Stimulated activated CD4-positive, alpha-beta T cell treated with anti-CD3 and anti-CD28 coated beads, Interleukin-12 subunit alpha, Interleukin-12 subunit beta, amount 100 ng/mL, for 24 hours (primary cell): ENCODE data around the gene SMURF2.
"Not testable (repeated sequence)": the region's sequence is repeated elsewhere in the genome, so short reads cannot be mapped to it uniquely, and the experiment has no call there.

Experiments
- DNase-seq, 2 experiments: peaks; one replicate each; pipeline ENCODE4 v3.0.0-alpha.2; 2020; ENCODE audit warnings: low read depth in 2 of 2

SMURF2 gene

GRCh38 chr17:64667807-64668721, 6.0 kb upstream of the SMURF2 start:
- DNase-seq = not testable (repeated sequence)

GRCh38 chr17:64664299-64664981, 2.3 kb upstream of the SMURF2 start:
- DNase-seq = not testable (repeated sequence)

GRCh38 chr17:64663836-64664235, 1.7 kb upstream of the SMURF2 start:
- DNase-seq = not testable (repeated sequence)

- DNase-seq = no peak
Observed at GRCh38 chr17:64662774-64663367, 764 bp upstream of the SMURF2 start.

GRCh38 chr17:64661726-64661975, 456 bp downstream of the SMURF2 start:
- no peak for DNase-seq

- peak; percentile 3 to 18 for DNase-seq
Observed at GRCh38 chr17:64660978-64661725, 955 bp downstream of the SMURF2 start.

DNA sequence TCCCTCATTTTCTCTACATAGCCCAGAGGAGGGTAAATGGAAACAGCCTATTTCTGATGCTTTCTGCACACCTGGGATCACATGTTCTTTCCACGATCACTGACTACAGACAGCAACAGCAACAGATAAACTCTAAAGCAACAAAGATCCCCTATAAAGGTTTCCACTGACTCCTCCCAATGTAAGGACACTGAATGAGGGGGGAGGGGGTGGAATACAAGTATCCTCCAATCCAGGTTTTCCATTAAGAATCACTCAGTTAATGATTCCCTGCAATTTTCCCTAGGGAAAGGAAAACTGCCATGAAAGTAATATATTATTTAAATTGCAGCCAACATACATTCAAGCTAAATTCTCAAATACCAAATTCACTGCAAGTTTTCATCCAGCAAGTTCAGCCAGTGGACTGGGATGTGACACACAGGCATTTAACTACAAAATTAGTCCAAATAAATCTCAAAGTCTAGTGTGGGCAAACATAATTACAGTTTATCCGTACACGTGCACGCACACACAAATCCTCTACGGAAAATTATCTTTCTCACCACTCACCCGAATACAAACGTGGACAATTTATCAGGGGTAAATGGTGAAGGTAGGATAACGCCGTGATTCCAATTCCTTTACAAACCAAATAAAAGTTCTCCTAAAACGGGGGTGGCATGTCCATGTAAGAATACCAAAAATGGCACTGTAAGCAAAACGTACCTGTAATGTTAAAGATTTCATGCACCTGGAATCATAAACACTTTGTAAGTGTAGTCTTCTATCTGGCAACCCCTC, 1.7 kb downstream of the SMURF2 start:
- DNase-seq = not testable (repeated sequence)

DNA sequence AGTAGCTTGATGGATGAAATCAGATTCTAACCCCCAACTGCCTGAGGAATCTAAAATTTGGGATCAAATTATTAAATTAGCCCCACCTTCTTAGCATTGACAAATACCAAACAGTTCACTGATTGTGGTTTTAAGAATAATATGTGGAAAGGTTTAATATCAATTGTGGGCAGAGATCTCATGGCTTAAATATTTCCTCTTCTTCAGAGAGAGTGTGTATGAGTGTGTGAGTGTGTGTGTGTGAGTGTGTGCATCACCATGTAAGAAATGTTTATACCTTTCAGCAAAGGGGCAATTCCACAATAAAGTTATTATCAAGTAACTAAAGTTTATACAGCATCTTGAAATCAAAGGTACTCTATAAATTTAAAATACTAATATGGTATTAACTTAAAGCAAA, 3.2 kb downstream of the SMURF2 start:
- no peak for DNase-seq

DNA sequence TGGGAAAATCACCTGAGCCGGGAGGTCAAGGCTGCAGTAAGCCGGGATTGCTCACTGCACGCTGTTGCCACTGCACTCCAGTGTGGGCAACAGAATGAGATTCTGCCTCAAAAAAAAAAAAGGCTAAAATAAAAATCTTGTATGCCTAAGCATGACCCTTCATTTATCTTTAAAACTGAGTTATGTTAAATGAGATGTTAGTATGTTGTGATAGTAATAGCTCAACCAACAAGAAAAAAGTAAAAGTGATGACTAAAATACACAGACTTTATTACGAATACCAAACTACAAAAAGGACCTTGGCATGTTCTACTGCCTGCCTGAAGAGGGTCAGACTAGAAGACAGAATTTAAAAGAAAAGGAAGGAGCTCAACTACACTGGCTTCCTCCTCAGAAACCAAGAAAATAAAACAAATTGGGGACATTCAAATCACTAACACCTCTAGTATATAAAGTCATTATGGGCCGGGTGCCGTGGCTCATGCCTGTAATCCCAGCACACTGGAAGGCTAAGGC, 4.4 kb downstream of the SMURF2 start:
- no peak for DNase-seq

GRCh38 chr17:64655704-64656103, 6.4 kb downstream of the SMURF2 start:
- DNase-seq = no peak

DNA sequence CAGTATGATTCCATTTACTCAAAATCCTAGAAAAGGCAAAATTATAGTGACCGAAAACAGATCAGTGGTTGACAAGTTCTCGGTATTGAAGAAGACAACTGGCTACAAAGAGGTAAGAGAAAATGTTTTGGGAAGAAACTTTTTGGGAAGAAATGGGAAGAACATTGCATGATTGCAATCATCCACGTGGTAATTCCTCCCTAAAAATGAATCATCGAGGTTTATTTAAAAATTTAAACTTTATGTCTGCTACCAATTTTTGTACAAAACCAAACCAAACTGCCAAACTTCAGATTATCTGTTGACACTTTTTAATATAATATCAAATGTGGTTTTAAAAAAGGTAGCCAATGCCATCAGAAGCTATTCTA, 8.1 kb downstream of the SMURF2 start:
- no peak for DNase-seq

DNA sequence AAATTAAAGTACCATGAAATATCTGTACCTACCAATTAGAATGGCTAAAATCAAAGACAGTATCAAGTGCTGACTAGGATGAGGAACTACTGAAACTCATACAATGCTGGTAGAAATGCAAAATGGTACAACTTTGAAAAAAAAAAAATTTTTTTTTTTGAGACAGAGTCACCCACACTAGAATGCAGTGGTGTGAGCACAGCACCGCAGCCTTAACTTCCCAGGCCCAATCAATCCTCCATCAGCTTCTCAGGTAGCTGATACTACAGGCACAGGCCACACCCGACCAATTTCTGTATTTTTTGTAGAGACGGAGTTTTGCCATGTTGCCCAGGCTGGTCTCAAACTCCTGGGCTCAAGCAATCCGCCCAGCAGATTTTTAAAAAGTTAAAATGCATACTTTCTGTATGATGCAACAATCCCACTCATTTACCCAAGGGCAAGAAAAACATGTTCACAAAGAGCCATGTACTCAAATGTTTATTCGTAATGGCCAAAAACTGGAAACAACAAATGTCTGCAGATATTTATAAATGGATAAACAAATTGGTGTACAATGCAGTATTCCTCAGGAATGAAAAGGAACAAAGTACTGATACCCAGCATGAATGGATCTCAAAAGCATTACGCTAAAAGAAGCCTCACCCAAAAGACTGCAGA, 8.7 kb downstream of the SMURF2 start:
- no peak for DNase-seq

- DNase-seq = no peak
Observed at GRCh38 chr17:64651889-64652288, 10.2 kb downstream of the SMURF2 start.

DNA sequence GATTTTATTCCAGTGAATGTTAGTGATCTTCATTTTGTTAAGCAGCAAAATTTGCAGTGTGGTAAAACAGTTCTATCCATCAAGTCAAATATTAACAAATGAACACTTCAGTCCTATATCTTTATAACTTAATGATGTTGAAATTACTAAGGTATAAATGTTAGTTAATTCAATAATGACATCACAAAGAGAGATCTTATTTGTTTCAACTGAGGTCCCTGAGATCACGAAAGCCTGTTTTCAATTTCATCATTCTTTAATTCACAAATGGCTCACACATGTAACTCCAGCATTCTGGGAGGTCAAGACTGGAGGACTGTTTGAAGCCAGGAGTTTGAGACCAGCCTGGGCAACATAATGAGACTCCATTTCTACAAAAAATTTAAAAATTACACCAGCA, 13.9 kb downstream of the SMURF2 start:
- DNase-seq = no peak

DNA sequence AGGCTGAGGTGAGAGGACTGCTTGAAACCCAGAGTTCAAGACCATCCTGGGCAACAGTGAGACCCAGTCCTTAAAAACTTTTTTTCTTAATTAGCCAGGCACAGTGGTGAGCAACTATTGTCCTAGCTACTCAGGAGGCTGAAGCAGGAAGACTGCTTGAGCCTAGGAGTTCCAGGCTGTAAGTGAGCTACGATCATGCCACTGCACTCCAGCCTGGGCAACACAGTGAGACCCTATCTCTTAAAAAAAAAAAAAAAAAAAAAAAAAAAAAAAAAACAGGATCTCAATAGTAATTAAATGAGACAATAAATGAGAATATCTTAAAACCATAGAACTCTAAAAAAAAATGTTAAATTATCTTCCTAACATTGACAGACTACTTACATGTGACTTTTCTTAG, 14.3 kb downstream of the SMURF2 start:
- no peak for DNase-seq

DNA sequence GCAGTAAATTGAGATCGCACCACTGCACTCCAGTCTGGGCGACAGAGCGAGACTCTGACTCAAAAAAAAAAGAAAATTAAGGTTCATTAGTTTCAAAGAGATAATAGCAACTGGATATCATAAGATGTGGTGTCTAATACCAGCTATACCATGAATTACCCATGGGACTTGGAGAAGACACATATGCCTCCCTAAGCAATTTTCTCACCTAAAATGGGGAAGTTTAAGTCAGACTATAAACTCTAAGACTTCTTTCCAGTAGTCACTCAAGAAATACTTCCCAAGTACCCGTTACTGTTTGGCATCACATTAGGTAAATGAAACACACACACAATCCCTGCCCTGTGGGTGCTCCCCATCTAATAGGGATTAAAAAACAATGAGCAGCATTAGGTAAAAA, 22.6 kb downstream of the SMURF2 start:
- no peak for DNase-seq

- DNase-seq = no peak
Observed at GRCh38 chr17:64638552-64639203, 23.4 kb downstream of the SMURF2 start.

GRCh38 chr17:64635647-64636305, 26.3 kb downstream of the SMURF2 start:
- peak in 1 of 2 experiments; percentile 6 for DNase-seq

GRCh38 chr17:64634218-64634617, 27.9 kb downstream of the SMURF2 start:
- DNase-seq = no peak

- no peak for DNase-seq
Observed at GRCh38 chr17:64632606-64633005, 29.5 kb downstream of the SMURF2 start.
